ENCODE results near the gene GLDN.

GLDN gene

GRCh38 chr15:51307325-51307724 lies 34.1 kb upstream of the GLDN start:
- H3K4me1 ChIP-seq (ENCODE audit: control insufficient read depth, insufficient read depth, low read length) = peaks cover 8% of the 10 kb centered on the region
- POLR2A ChIA-PET = no interaction called here
- TF ChIP-seq ZNF341 (tag by site-specific recombination; IDR thresholded peaks at IDR 0.05; ENCODE audit: low read depth) = no peak
- TF ChIP-seq ZNF501 (tag by site-specific recombination; IDR thresholded peaks at IDR 0.05) = no peak
- TF ChIP-seq FEZF1 (tag by site-specific recombination; IDR thresholded peaks at IDR 0.05) = no peak
- no peak for TF ChIP-seq ZNF623 (tag by site-specific recombination; IDR thresholded peaks at IDR 0.05)
- TF ChIP-seq ZNF768 (tag by site-specific recombination; IDR thresholded peaks at IDR 0.05) = no peak
- TF ChIP-seq BCL6B (tag by site-specific recombination; IDR thresholded peaks at IDR 0.05) = no peak
- no peak for TF ChIP-seq ZSCAN23 (tag by site-specific recombination; IDR thresholded peaks at IDR 0.05)
- TF ChIP-seq ZNF707 (tag by site-specific recombination; IDR thresholded peaks at IDR 0.05) = no peak
- TF ChIP-seq ZBTB10 (tag by site-specific recombination; IDR thresholded peaks at IDR 0.05) = no peak
- TF ChIP-seq, protein P1, sequence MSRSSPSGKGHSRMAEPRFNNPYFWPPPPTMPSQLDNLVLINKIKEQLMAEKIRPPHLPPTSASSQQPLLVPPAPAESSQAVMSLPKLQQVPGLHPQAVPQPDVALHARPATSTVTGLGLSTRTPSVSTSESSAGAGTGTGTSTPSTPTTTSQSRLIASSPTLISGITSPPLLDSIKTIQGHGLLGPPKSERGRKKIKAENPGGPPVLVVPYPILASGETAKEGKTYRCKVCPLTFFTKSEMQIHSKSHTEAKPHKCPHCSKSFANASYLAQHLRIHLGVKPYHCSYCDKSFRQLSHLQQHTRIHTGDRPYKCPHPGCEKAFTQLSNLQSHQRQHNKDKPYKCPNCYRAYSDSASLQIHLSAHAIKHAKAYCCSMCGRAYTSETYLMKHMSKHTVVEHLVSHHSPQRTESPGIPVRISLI (tag by site-specific recombination; IDR thresholded peaks at IDR 0.05) = no peak
- TF ChIP-seq ZNF335 (tag by site-specific recombination; conservative IDR thresholded peaks at IDR 0.05) = no peak
- TF ChIP-seq ZNF639 (tag by site-specific recombination; IDR thresholded peaks at IDR 0.05) = no peak
- no peak for TF ChIP-seq ZNF133 (tag by site-specific recombination; IDR thresholded peaks at IDR 0.05)
- TF ChIP-seq ZNF76 (tag by site-specific recombination; IDR thresholded peaks at IDR 0.05; ENCODE audit: borderline replicate concordance, low read depth) = no peak
- no peak for TF ChIP-seq ZSCAN4 (tag by site-specific recombination; IDR thresholded peaks at IDR 0.05)
- TF ChIP-seq TCF7L2 (IDR thresholded peaks at IDR 0.05; ENCODE audit: borderline replicate concordance, low read depth, low read length) = no peak
- no peak for TF ChIP-seq ZNF658 (tag by site-specific recombination; IDR thresholded peaks at IDR 0.05)
- no peak for TF ChIP-seq ZNF16 (tag by site-specific recombination; IDR thresholded peaks at IDR 0.05; ENCODE audit: low read depth)
- CTCF ChIA-PET = interaction anchor here (0.5 to 0.8 kb wide), 2 partner anchors 8 to 283 kb away, joined by 3 read pairs; no protein-coding TSS in a partner anchor
- H3K36me3 ChIP-seq (ENCODE audit: control insufficient read depth in 2 of 2, insufficient read depth in 1 of 2, low read length in 2 of 2) = no peaks in the 10 kb centered on the region
- no peaks in the 10 kb centered on the region for H3K9me3 ChIP-seq (ENCODE audit: control insufficient read depth, insufficient read depth, low read depth, low read length)
- no peak overlapping the region for H3K27ac ChIP-seq (ENCODE audit: extremely low read depth, low read depth, low read length)
- no peak overlapping the region for H3K4me3 ChIP-seq (ENCODE audit: low read depth, low read length)

GRCh38 chr15:51307811-51308210 lies 33.6 kb upstream of the GLDN start:
- POLR2A ChIA-PET = no interaction called here
- H3K4me3 ChIP-seq (ENCODE audit: low read depth, low read length) = no peak overlapping the region
- H3K4me1 ChIP-seq (ENCODE audit: control insufficient read depth, insufficient read depth, low read length) = peaks cover 12% of the 10 kb centered on the region
- H3K27ac ChIP-seq (ENCODE audit: extremely low read depth, low read depth, low read length) = no peak overlapping the region
- CTCF ChIA-PET = interaction anchor here (0.5 to 0.8 kb wide), 2 partner anchors 9 to 283 kb away, joined by 3 read pairs; no protein-coding TSS in a partner anchor
- H3K9me3 ChIP-seq (ENCODE audit: control insufficient read depth, insufficient read depth, low read depth, low read length) = no peaks in the 10 kb centered on the region
- H3K36me3 ChIP-seq (ENCODE audit: control insufficient read depth in 2 of 2, insufficient read depth in 1 of 2, low read length in 2 of 2) = no peaks in the 10 kb centered on the region
- TF ChIP-seq, protein P2, sequence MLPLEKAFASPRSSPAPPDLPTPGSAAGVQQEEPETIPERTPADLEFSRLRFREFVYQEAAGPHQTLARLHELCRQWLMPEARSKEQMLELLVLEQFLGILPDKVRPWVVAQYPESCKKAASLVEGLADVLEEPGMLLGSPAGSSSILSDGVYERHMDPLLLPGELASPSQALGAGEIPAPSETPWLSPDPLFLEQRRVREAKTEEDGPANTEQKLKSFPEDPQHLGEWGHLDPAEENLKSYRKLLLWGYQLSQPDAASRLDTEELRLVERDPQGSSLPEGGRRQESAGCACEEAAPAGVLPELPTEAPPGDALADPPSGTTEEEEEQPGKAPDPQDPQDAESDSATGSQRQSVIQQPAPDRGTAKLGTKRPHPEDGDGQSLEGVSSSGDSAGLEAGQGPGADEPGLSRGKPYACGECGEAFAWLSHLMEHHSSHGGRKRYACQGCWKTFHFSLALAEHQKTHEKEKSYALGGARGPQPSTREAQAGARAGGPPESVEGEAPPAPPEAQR (tag by site-specific recombination; IDR thresholded peaks at IDR 0.05) = no peak
- no peak for TF ChIP-seq KLF7 (tag by site-specific recombination; IDR thresholded peaks at IDR 0.05; ENCODE audit: borderline replicate concordance)
- no peak for TF ChIP-seq ZNF175 (tag by site-specific recombination; IDR thresholded peaks at IDR 0.05)
- no peak for TF ChIP-seq ZNF133 (tag by site-specific recombination; IDR thresholded peaks at IDR 0.05)
- no peak for TF ChIP-seq ZSCAN23 (tag by site-specific recombination; IDR thresholded peaks at IDR 0.05)
- TF ChIP-seq KLF16 (tag by site-specific recombination; IDR thresholded peaks at IDR 0.05) = no peak
- TF ChIP-seq ZNF510 (tag by site-specific recombination; IDR thresholded peaks at IDR 0.05; ENCODE audit: insufficient replicate concordance) = no peak
- TF ChIP-seq ZNF274 (IDR thresholded peaks at IDR 0.05; ENCODE audit: low read length) = no peak
- TF ChIP-seq ZNF274 (tag by site-specific recombination; IDR thresholded peaks at IDR 0.05; ENCODE audit: borderline replicate concordance) = no peak
- no peak for TF ChIP-seq GLI4 (tag by site-specific recombination; IDR thresholded peaks at IDR 0.05)
- no peak for TF ChIP-seq ZNF560 (tag by site-specific recombination; IDR thresholded peaks at IDR 0.05; ENCODE audit: borderline replicate concordance)
- TF ChIP-seq ZNF214 (tag by site-specific recombination; IDR thresholded peaks at IDR 0.05; ENCODE audit: borderline replicate concordance) = no peak
